Tibial artery (tissue), 4 donors: Measurements from ENCODE around the gene ZNF367.

Experiments used
- DNase-seq, 2 donors: peaks; one replicate each; pipeline ENCODE4 v3.0.0-alpha.2; 2019
- H3K27ac ChIP-seq, 2 donors: fragments of 200-600 bp; sonication (generic) in 1 of 2; 1 replicate in 1 of 2; 2 replicates in 1 of 2; pipeline ENCODE4 v1.5.1; 2018 to 2019; ENCODE audit warnings: mild to moderate bottlenecking in 1 of 2
- H3K27me3 ChIP-seq, 2 donors: fragments of 200-600 bp; sonication (generic) in 1 of 2; one replicate each; pipeline versions ENCODE4 v1.5.1 to v1.6.0; 2016 to 2019
- H3K36me3 ChIP-seq, 3 donors: fragments of 200-600 bp; sonication (generic) in 2 of 3; one replicate each; pipeline ENCODE4 v1.5.1; 2016 to 2019; ENCODE audit warnings: mild to moderate bottlenecking in 2 of 3
- H3K4me1 ChIP-seq, 4 donors: fragments of 200-600 bp; sonication (generic) in 2 of 4; 1 replicate in 3 of 4; 2 replicates in 1 of 4; pipeline ENCODE4 v1.5.1; 2016 to 2019
- H3K4me3 ChIP-seq, 2 donors: fragments of 200-600 bp; sonication (generic) in 1 of 2; 1 replicate in 1 of 2; 2 replicates in 1 of 2; pipeline ENCODE4 v1.5.1; 2018 to 2019; ENCODE audit warnings: mild to moderate bottlenecking in 2 of 2
- H3K9me3 ChIP-seq, 3 donors: fragments of 200-600 bp; sonication (generic) in 1 of 3; one replicate each; pipeline ENCODE4 v1.5.1; 2016 to 2019
- intact Hi-C: fragments of 100-400 bp; cut with DNase I; formaldehyde crosslinking; loops from one replicate; pipeline ENCODE4 v1.15.0; 2023; ENCODE audit warnings: low total_unique reads
- TF ChIP-seq, protein P1 (sequence below), 2 experiments: fragments of 200-600 bp in 1 of 2; fragments of 450-650 bp in 1 of 2; IDR thresholded peaks; one replicate each; pipeline ENCODE4 v1.5.1; 2017 to 2019; ENCODE audit warnings: antibody characterized with exemption in 2 of 2, mild to moderate bottlenecking in 1 of 2, moderate library complexity in 1 of 2

ZNF367 gene

DNA sequence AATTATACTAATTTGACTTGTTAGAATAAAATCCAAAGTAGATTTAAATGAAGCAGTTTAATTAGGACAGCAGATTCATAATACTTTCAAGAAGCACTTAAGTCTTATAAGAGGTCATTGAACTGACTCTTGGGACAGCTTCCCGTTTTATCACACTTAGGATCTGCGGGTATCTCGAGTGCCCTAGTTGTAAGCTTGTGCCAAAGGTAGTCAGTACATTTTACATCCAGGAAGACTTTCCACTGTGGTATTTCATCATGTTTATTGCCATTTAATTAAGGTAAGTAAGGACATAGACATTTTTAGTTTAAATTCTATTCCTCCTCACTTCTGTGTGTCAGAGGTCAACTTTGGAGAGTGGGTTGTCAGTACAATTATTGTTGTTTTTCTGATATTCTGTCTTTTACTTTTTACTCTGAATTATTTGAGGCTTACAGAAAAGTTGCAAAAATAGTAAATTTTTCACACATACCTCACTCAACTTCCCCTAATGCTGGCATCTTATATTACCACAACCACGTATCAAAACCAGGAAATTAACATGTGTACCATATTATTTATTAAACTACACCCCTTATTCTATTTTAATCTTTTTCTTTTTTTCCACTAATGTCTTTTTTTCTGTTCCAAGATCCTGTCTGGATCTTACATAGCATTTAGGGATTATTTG, 7.5 kb upstream of the ZNF367 start:
- peaks cover 4 to 9% (median 8%) of the 10 kb centered on the region in 4 donors for H3K4me1 ChIP-seq
- no peaks in the 10 kb centered on the region for H3K36me3 ChIP-seq
- no peaks in the 10 kb centered on the region for H3K9me3 ChIP-seq
- intact Hi-C loops, result no loop called here
- no peak overlapping the region for H3K27ac ChIP-seq
- H3K4me3 ChIP-seq, result no peak overlapping the region
- H3K27me3 ChIP-seq, result no peaks in the 10 kb centered on the region
- DNase-seq, result no peak
- TF ChIP-seq, protein P1, sequence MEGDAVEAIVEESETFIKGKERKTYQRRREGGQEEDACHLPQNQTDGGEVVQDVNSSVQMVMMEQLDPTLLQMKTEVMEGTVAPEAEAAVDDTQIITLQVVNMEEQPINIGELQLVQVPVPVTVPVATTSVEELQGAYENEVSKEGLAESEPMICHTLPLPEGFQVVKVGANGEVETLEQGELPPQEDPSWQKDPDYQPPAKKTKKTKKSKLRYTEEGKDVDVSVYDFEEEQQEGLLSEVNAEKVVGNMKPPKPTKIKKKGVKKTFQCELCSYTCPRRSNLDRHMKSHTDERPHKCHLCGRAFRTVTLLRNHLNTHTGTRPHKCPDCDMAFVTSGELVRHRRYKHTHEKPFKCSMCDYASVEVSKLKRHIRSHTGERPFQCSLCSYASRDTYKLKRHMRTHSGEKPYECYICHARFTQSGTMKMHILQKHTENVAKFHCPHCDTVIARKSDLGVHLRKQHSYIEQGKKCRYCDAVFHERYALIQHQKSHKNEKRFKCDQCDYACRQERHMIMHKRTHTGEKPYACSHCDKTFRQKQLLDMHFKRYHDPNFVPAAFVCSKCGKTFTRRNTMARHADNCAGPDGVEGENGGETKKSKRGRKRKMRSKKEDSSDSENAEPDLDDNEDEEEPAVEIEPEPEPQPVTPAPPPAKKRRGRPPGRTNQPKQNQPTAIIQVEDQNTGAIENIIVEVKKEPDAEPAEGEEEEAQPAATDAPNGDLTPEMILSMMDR (IDR thresholded peaks at IDR 0.05), result no peak

DNA sequence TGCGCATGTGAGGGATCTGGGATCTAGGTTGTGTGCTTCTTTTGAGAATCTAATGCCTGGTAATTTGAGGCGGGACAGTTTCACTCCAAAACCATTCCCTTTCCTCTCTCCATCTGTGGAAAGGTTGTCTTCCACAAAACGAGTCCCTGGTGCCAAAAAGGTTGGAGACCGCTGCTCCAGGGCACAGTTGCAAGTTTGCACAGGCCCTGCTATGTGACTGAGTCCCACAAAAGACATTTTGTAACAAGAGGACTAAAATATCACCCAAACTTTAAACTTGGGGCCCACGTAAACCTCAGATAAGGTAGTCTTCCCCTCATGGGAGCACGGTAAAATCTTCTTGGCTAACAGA, 5.8 kb upstream of the ZNF367 start:
- Histone ChIP-seq H3K27ac (no peak overlapping the region), H3K4me3 (no peak overlapping the region), H3K36me3 (no peaks in the 10 kb centered on the region), H3K9me3 (no peaks in the 10 kb centered on the region), H3K27me3 (no peaks in the 10 kb centered on the region), H3K4me1 (peaks cover 6 to 24% (median 20%) of the 10 kb centered on the region in 4 donors)
- intact Hi-C loops, result no loop called here
- no peak for DNase-seq
- TF ChIP-seq, protein P1 (IDR thresholded peaks at IDR 0.05), result no peak

DNA sequence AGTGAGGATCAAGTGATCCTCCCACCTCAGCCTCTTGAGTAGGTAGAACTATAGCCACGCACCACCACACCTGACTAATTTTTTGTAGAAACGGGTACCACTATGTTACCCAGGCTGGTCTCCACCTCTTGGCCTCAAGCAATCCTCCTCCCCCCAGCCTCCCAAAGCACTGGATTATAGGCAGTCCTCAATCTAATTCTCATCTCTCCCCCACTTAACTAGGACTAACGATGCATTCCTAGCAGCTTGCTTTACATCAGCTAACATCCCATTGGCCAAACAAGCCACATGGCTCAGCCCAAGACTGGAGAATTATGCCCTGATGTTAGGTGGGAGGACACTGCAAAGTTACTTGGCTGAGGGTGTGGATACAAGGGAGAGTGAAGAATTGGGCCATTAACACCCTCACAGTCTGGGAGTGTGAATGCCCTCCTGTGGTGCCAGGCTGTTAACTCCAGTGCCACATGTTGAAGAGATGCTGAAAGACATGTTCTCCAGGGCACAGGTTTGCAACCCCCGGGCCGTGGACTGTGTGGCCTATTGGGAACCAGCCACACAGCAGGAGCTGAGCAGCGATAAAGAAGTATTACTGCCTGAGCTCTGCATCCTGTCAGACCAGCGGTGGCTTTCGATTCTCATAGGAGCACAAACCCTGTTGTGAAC, 5.3 kb upstream of the ZNF367 start:
- no peaks in the 10 kb centered on the region for H3K27me3 ChIP-seq
- H3K4me1 ChIP-seq, result peaks cover 6 to 24% (median 20%) of the 10 kb centered on the region in 4 donors
- no peak for DNase-seq
- no peak overlapping the region for H3K4me3 ChIP-seq
- no peaks in the 10 kb centered on the region for H3K36me3 ChIP-seq
- no peak overlapping the region for H3K27ac ChIP-seq
- no peaks in the 10 kb centered on the region for H3K9me3 ChIP-seq
- intact Hi-C loops, result no loop called here
- TF ChIP-seq, protein P1 (IDR thresholded peaks at IDR 0.05), result no peak

DNA sequence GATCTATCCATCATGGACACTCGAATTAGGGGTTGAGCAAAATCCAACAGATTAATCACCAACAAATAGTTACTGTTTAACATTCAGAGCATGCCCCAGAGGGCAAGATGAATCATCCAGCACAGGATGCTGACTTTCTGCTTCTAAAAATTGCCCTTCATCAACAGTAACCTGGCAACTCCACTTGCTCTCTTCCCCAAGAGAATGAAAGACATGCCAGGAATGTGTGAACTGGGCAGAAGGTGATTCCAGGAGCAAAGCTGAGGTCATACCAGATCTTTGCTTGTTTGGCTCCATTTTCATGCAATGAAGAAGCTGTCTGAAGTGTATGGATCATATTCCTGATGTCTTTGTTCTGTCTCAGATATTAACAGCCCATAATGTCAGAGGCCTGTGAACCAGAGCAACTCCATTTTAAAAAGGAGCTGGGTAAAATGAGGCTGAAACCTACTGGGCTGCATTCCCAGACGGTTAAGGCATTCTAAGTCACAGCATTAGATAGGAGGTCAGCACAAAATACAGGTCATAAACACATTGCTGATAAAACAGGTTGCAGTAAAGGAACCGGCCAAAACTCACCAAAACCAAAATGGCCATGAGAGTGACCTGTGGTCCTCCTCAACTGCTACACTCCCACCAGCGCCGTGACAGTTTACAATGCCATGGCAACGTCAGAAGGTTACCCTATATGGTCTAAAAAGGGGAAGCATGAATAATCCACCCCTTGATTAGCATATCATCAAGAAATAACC, 2.5 kb upstream of the ZNF367 start:
- Histone ChIP-seq H3K4me1 (peaks cover 11 to 34% (median 25%) of the 10 kb centered on the region in 4 donors), H3K27ac (peak overlapping the region; percentile 95 to 98), H3K36me3 (no peaks in the 10 kb centered on the region), H3K4me3 (no peak overlapping the region), H3K9me3 (no peaks in the 10 kb centered on the region), H3K27me3 (no peaks in the 10 kb centered on the region)
- DNase-seq, result peak; percentile 63 to 77
- TF ChIP-seq, protein P1 (IDR thresholded peaks at IDR 0.05), result no peak
- intact Hi-C loops, result no loop called here

DNA sequence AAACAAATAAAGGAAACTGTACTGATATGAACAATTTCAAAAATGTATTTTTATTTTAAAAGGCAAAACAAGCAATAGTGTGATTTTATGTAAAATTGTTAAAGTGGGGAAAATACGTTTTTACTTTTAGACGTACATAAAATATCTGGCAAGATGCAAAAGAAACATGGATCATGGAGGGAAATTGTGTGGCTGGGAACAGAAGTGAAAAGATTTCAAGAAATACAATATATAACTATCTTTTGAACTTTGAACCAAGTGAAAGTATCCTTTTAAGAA, 1.5 kb upstream of the ZNF367 start:
- Histone ChIP-seq H3K36me3 (no peaks in the 10 kb centered on the region), H3K27me3 (no peaks in the 10 kb centered on the region), H3K4me1 (peaks cover 11 to 34% (median 25%) of the 10 kb centered on the region in 4 donors), H3K9me3 (no peaks in the 10 kb centered on the region), H3K4me3 (peak overlapping the region; percentile 67 to 75), H3K27ac (peak overlapping the region; percentile 95 to 98)
- no peak for DNase-seq
- TF ChIP-seq, protein P1 (IDR thresholded peaks at IDR 0.05), result no peak
- intact Hi-C loops, result loop anchor here (2.0 to 10.0 kb wide), 3 partner anchors 31 to 235 kb away; partner anchors contain the start of genes HABP4 and PRXL2C
